Measurements from ENCODE around the gene ITGAD. TPM values are rescaled to one million over a fixed set of nuclear protein-coding genes. Genes with fewer than 3 reads are reported as not detected.

ITGAD gene
- total RNA-seq, 1 experiment from 2014 or later = not detected

GRCh38 chr16:31390504-31391041, 2.6 kb upstream of the ITGAD start (continued):
- no peak for TF ChIP-seq MAX (CRISPR knock-in tag; IDR thresholded peaks at IDR 0.05)

GRCh38 chr16:31395647-31396046, 2.5 kb downstream of the ITGAD start:
- no peak for ATAC-seq
- no peak overlapping the region for H3K4me3 Mint-ChIP-seq
- ChIA-PET CTCF (interaction anchor here (1.1 to 1.2 kb wide), 2 partner anchors 10 to 14 kb away, joined by 3 read pairs; no protein-coding TSS in a partner anchor), POLR2A (no interaction called here)
- TF ChIP-seq HMGXB4 (CRISPR knock-in tag; IDR thresholded peaks at IDR 0.05) = no peak
- no peak for TF ChIP-seq TP53 (CRISPR knock-in tag; IDR thresholded peaks at IDR 0.05)
- no peak for TF ChIP-seq ATF3 (CRISPR knock-in tag; conservative IDR thresholded peaks at IDR 0.05)
- no peak for TF ChIP-seq TEAD4 (CRISPR knock-in tag; IDR thresholded peaks at IDR 0.05)
- no peak for TF ChIP-seq FOXJ3 (CRISPR knock-in tag; IDR thresholded peaks at IDR 0.05; ENCODE audit: borderline replicate concordance)
- no peak for TF ChIP-seq SMAD3 (CRISPR knock-in tag; IDR thresholded peaks at IDR 0.05; ENCODE audit: borderline replicate concordance)
- TF ChIP-seq MYBL2 (CRISPR knock-in tag; IDR thresholded peaks at IDR 0.05) = no peak
- TF ChIP-seq TCF7 (CRISPR knock-in tag; IDR thresholded peaks at IDR 0.05; ENCODE audit: low read depth) = no peak
- H3K27ac Mint-ChIP-seq = no peak overlapping the region
- H3K27me3 Mint-ChIP-seq (ENCODE audit: low read depth) = no peaks in the 10 kb centered on the region; the same call in 1 of the 2 replicates
- peaks cover 11% of the 10 kb centered on the region for H3K9me3 Mint-ChIP-seq
- no peak for DNase-seq (ENCODE audit: low spot score)
- peaks cover 6% of the 10 kb centered on the region; the same call in 1 of the 2 replicates for H3K4me1 Mint-ChIP-seq
- no peaks in the 10 kb centered on the region for H3K36me3 Mint-ChIP-seq

- no peak overlapping the region for H3K27ac Mint-ChIP-seq
- H3K9me3 Mint-ChIP-seq = peaks cover 11% of the 10 kb centered on the region
- ATAC-seq (no peak), DNase-seq (ENCODE audit: low spot score) (no peak)
- ChIA-PET POLR2A (no interaction called here), CTCF (no interaction called here)
- TF ChIP-seq IRF1 (CRISPR knock-in tag; IDR thresholded peaks at IDR 0.05) (no peak), MYBL2 (CRISPR knock-in tag; IDR thresholded peaks at IDR 0.05) (no peak), ZNF219 (CRISPR knock-in tag; IDR thresholded peaks at IDR 0.05; ENCODE audit: borderline replicate concordance) (no peak), ZNF416 (CRISPR knock-in tag; IDR thresholded peaks at IDR 0.05) (no peak), PRRX2 (CRISPR knock-in tag; IDR thresholded peaks at IDR 0.05) (no peak), AR (CRISPR knock-in tag; IDR thresholded peaks at IDR 0.05) (no peak)
- no peaks in the 10 kb centered on the region for H3K36me3 Mint-ChIP-seq
- peaks cover 6% of the 10 kb centered on the region; the same call in 1 of the 2 replicates for H3K4me1 Mint-ChIP-seq
- H3K27me3 Mint-ChIP-seq (ENCODE audit: low read depth) = no peaks in the 10 kb centered on the region; the same call in 1 of the 2 replicates
- H3K4me3 Mint-ChIP-seq = no peak overlapping the region
Measured at GRCh38 chr16:31397096-31397660, 4.0 kb downstream of the ITGAD start.

- ATAC-seq (no peak), DNase-seq (ENCODE audit: low spot score) (no peak)
- CTCF ChIA-PET = no interaction called here
- POLR2A ChIA-PET = no interaction called here
- peaks cover 6% of the 10 kb centered on the region; the same call in 1 of the 2 replicates for H3K4me1 Mint-ChIP-seq
- H3K27me3 Mint-ChIP-seq (ENCODE audit: low read depth) = no peaks in the 10 kb centered on the region; the same call in 1 of the 2 replicates
- no peak for TF ChIP-seq ZNF396 (CRISPR knock-in tag; IDR thresholded peaks at IDR 0.05; ENCODE audit: borderline replicate concordance)
- H3K27ac Mint-ChIP-seq = no peak overlapping the region
- no peaks in the 10 kb centered on the region for H3K36me3 Mint-ChIP-seq
- H3K9me3 Mint-ChIP-seq = peaks cover 11% of the 10 kb centered on the region
- H3K4me3 Mint-ChIP-seq = no peak overlapping the region
Measured at GRCh38 chr16:31397701-31398100, 4.6 kb downstream of the ITGAD start.
